ENCODE data around the gene ATRNL1.
"Not testable (repeated sequence)": the region's sequence is repeated elsewhere in the genome, so short reads cannot be mapped to it uniquely, and the experiment has no call there.

Gene ATRNL1

GRCh38 chr10:115762029-115762428, 668.9 kb downstream of the ATRNL1 start:
- DNase-seq (ENCODE audit: low read depth) = no peak

DNA sequence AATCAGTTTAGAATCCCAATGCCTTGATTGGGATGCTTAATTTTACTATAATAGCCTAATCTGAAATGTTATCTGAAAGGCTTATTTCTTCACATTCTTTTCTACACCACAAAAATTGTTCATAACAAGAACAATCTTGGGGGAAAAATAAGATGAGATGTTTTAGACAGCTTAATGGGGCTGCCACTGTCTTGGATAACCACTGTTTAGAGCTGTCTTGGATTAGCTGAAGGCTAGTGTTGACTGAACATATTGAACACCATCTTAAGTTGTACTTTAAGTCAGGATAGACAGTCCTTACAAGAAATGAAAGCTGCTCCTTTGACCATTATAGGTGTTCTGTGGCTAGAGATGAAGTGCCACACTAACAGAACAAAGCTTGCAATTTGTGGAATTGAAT, 678.6 kb downstream of the ATRNL1 start:
- DNase-seq (ENCODE audit: low read depth) = no peak

DNA sequence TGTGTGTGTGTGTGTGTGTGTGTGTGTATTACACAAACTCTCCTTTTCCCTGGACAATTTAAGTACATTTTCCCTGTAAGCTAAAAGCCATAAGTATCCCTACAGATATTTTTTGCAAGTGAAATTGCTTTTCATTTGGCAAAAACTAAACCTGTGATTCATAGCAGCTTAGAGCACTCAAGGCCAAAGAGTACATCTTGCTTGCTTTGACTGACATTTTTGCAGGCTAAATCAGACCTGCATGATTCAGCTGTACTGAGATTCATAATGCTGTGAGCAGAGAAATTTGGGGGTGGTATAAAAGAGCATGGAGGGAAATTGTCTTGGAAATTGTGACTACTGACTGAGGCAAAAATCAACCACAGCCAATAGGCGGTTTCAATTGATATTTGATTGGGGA, 679.4 kb downstream of the ATRNL1 start:
- DNase-seq (ENCODE audit: low read depth) = no peak

DNA sequence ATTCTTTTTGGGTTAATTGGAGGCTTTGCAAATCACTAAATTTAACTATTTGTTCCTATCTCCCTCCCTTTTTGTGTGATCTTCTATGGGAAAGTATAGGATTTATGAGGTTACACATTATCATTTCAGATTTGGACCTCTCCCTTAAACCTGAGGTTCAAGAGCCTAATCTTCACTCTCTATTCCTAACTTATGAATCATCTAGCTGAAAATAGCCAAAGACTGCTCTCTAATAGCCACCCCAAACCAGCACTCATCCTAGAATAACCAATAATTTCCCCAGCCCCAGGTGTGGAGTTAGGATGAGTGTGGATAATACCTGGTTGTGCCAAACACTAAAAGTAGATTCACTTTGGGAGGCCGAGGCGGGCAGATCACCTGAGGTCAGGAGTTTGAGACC, 680.7 kb downstream of the ATRNL1 start:
- no peak for DNase-seq (ENCODE audit: low read depth)

DNA sequence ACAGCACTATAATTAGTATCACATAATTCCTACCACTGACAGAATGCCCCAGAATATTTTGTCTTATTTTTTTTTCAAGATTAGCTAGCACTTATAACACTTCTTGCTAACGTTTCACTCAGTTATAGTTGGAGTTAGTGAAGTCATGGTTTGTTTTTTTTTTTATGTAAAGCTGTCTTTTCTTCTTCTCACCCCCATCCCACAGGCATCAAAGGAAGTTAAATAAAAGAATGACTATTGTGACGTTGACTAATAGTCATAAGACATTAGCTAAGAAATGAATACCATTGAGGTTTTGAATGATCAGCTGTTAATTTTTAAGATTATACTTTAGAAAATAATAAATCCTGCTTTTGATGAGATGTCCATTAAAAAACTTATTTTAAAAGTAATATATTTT, 681.6 kb downstream of the ATRNL1 start:
- no peak for DNase-seq (ENCODE audit: low read depth)

GRCh38 chr10:115777646-115778045, 684.5 kb downstream of the ATRNL1 start:
- no peak for DNase-seq (ENCODE audit: low read depth)

GRCh38 chr10:115790220-115790619, 697.1 kb downstream of the ATRNL1 start:
- no peak for DNase-seq (ENCODE audit: low read depth)

GRCh38 chr10:115795964-115796363, 702.8 kb downstream of the ATRNL1 start:
- no peak for DNase-seq (ENCODE audit: low read depth)

DNA sequence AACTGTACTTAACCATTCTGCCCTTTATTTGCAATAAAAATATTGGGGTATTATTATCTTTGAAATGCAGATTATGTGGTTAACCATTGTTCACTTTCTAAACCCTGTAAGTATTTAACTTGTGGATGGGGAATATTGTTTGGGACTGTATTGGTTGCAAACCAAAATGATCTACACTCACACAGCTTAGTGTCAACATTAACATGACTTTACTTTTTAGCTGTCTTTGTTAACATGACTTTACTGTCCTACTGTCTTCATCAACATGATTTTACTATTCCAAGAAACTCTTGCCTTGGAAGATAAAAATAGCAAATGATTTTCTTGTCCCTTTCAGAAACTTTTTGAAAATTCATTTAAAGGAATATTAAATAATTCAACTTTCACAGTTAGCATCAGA, 708.3 kb downstream of the ATRNL1 start:
- DNase-seq (ENCODE audit: low read depth) = no peak

DNA sequence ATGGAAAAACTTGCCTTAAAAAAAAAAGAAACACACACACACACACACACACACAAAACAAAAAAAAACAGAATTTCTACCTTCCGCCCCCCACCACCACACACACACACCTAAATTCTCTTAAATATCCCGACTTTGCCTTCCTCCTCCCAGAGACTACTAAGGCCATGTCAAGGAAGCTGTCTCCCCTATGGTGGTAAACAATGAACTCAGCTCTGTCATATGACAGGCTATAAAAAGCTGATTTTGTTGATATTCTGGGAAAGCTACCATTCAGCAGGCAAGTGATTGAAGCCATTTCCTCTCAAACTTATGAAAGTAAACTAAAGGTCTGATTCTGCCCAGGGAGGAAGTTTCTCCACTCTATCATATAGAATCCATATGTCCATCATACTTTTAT, 708.8 kb downstream of the ATRNL1 start:
- no peak for DNase-seq (ENCODE audit: low read depth)

DNA sequence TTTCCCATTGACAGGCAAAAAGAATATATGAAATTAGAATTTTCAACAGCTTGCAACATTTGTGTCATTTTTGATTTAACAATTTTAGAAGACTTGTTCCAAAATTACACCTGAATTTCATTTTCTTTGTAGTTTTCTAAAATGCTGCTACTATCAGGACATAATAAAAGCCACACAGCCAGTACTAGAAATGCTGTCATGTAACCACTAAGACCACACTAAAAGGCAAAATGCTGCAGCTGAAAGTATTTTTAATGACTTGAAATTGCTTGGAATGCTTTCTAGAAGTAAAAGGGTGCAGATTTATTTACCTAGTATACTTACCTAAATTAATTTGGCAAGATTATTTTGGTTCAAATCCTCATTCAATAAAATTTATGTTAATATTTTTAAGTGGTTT, 709.7 kb downstream of the ATRNL1 start:
- DNase-seq (ENCODE audit: low read depth) = no peak

DNA sequence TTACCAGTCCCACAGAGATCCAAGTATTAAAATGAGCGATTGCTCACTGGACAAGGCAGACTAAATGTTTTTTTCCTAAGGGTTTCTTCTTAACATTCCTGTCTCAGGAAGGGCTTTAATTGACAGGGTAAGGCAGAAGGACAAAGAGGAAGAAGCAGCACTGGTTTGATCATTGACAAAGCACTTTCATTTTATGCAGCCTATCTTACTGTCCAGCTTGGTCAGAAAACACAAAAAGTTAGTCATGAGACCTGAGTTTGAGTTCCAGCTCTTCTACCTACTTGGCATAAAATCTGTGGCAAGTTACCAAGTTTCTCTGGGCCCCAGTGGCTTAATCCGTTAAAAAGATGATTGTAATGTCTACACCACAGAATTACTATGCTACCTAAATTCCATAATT, 721.4 kb downstream of the ATRNL1 start:
- DNase-seq (ENCODE audit: low read depth) = no peak

DNA sequence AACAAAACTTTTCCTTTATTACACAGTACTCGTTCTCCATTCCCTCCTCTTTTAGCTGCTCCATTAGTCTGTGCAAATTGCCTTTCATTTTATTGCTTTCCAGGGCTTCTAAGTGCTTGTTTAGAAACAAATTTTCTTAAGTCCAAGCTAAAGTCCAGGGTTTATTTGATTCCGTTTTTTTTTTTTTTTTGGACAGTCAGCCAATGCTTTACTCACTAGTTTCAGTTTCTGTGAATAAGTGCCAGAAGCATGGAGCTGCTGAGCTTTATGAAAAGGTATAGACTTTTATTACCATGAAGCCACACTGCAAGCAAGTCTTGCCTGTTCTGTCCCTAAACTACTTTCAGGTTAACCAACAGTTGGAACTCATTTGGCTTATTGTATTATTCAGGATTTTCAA, 724.8 kb downstream of the ATRNL1 start:
- DNase-seq (ENCODE audit: low read depth) = no peak

GRCh38 chr10:115826396-115826795, 733.2 kb downstream of the ATRNL1 start:
- no peak for DNase-seq (ENCODE audit: low read depth)

- no peak for DNase-seq (ENCODE audit: low read depth)
Observed at GRCh38 chr10:115827231-115828009, 734.3 kb downstream of the ATRNL1 start.

GRCh38 chr10:115828182-115828581, 735.0 kb downstream of the ATRNL1 start:
- DNase-seq (ENCODE audit: low read depth) = not testable (repeated sequence)

DNA sequence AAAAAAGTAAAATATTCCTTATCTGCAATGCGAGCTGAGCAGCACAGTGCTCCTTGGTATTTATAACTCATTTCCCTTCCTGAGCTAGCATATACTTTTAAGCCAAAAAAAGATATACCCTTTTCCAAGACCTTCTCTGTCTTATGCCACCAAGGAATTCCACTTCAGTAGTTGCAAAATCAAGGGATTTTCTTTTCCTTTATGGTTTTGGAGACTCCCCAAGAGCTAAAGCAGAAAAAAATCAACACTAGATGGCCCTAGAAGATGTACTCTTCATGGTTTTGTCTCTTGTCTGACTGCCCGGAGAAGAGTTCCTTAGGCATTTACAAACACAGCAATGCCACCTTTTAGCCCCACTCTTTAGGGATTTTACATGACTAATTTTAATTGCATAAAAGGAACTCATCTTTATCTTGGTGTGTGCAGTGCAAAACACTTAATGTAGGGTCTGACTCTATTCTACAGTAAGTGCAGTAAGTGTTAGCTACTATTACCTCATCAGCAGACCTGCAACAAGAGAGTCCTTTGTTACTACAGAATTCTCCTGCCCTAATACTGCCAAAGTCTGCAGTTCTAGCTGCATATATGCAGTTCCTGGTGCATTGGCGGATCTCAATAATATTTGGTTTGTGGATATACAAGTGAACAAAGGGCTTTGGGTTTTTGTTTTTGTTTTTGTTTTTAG, 736.5 kb downstream of the ATRNL1 start:
- no peak for DNase-seq (ENCODE audit: low read depth)

- no peak for DNase-seq (ENCODE audit: low read depth)
Observed at GRCh38 chr10:115830265-115830970, 737.3 kb downstream of the ATRNL1 start.

- no peak for DNase-seq (ENCODE audit: low read depth)
Observed at GRCh38 chr10:115831016-115831415, 737.9 kb downstream of the ATRNL1 start.

GRCh38 chr10:115833119-115833518, 740.0 kb downstream of the ATRNL1 start:
- DNase-seq (ENCODE audit: low read depth) = no peak

GRCh38 chr10:115844591-115844990, 751.4 kb downstream of the ATRNL1 start:
- DNase-seq (ENCODE audit: low read depth) = no peak

- DNase-seq (ENCODE audit: low read depth) = no peak
Observed at GRCh38 chr10:115845921-115846320, 752.8 kb downstream of the ATRNL1 start.

- DNase-seq (ENCODE audit: low read depth) = no peak
Observed at GRCh38 chr10:115846528-115846927, 753.4 kb downstream of the ATRNL1 start.

Data from T-helper 22 cell (primary cell).